OCI-LY1 (cell line): ENCODE results near the gene MYOCOS.

ENCODE experiments used
- H2AFZ ChIP-seq: fragments of 200-600 bp; sonication (generic), shearing (Covaris generic); 2 replicates; pipeline ENCODE4 v1.6.0; 2014; ENCODE audit warnings: antibody characterized with exemption, mild to moderate bottlenecking, low read length
- H3F3A ChIP-seq: fragments of 200-600 bp; sonication (generic), shearing (Covaris generic); 2 replicates; pipeline ENCODE4 v1.6.0; 2014; ENCODE audit warnings: mild to moderate bottlenecking, antibody characterized with exemption, low read length, moderate library complexity; ENCODE audit not compliant: insufficient read depth
- H3K27ac ChIP-seq: fragments of 200-600 bp; sonication (generic); 2 replicates; pipeline ENCODE4 v1.5.1; 2014; ENCODE audit warnings: low read length, mixed run types, mild to moderate bottlenecking, low read depth; ENCODE audit not compliant: poor library complexity, severe bottlenecking
- H3K27me3 ChIP-seq: fragments of 200-600 bp; sonication (generic); 2 replicates; pipeline ENCODE4 v1.6.0; 2014; ENCODE audit warnings: antibody characterized with exemption, mild to moderate bottlenecking, low read length, moderate library complexity; ENCODE audit not compliant: insufficient read depth
- H3K36me3 ChIP-seq: fragments of 200-600 bp; sonication (generic); 2 replicates; pipeline ENCODE4 v1.6.1; 2014; ENCODE audit warnings: mild to moderate bottlenecking, antibody characterized with exemption, low read length, moderate library complexity, mixed read lengths; ENCODE audit not compliant: insufficient read depth
- H3K4me1 ChIP-seq: fragments of 200-600 bp; sonication (generic); 2 replicates; pipeline ENCODE4 v1.5.1; 2014; ENCODE audit warnings: mild to moderate bottlenecking, low read length, moderate library complexity; ENCODE audit not compliant: insufficient read depth, severe bottlenecking
- H3K4me2 ChIP-seq: fragments of 200-600 bp; sonication (generic), shearing (Covaris generic); 2 replicates; pipeline ENCODE4 v1.6.1; 2014; ENCODE audit warnings: low read length
- H3K4me3 ChIP-seq: fragments of 200-600 bp; sonication (generic); 2 replicates; pipeline ENCODE4 v1.5.1; 2014; ENCODE audit warnings: low read length, low read depth, mild to moderate bottlenecking, mixed read lengths; ENCODE audit not compliant: poor library complexity, severe bottlenecking
- H3K79me2 ChIP-seq: fragments of 200-600 bp; shearing (Covaris generic); 2 replicates; pipeline ENCODE4 v1.6.1; 2016; ENCODE audit warnings: mixed run types, low read length, mixed read lengths; ENCODE audit not compliant: insufficient read depth
- H3K9ac ChIP-seq: fragments of 200-600 bp; sonication (generic), shearing (Covaris generic); 2 replicates; pipeline ENCODE4 v1.6.1; 2014; ENCODE audit warnings: mild to moderate bottlenecking, low read length, mixed read lengths
- H3K9me2 ChIP-seq: fragments of 200-600 bp; sonication (generic), shearing (Covaris generic); 2 replicates; pipeline ENCODE4 v1.6.1; 2014; ENCODE audit warnings: low read depth, mild to moderate bottlenecking, low read length, mixed read lengths
- H3K9me3 ChIP-seq: fragments of 200-600 bp; shearing (Covaris generic); 2 replicates; pipeline ENCODE4 v1.6.1; 2014; ENCODE audit warnings: low read length, mixed read lengths
- H4K20me1 ChIP-seq: fragments of 200-600 bp; sonication (generic), shearing (Covaris generic); 2 replicates; pipeline ENCODE4 v1.6.0; 2016; ENCODE audit warnings: mild to moderate bottlenecking, low read length; ENCODE audit not compliant: insufficient read depth
- CTCF ChIP-seq: fragments of 200-600 bp; sonication (generic), shearing (Covaris generic); IDR thresholded peaks from 2 replicates; pipeline ENCODE4 v1.5.1; 2017; ENCODE audit warnings: mild to moderate bottlenecking, antibody characterized with exemption, low read length, moderate library complexity, mixed read lengths
- EZH2 ChIP-seq: fragments of 200-600 bp; sonication (generic), shearing (Covaris generic); IDR thresholded peaks from 2 replicates; pipeline ENCODE4 v1.8.0; 2017; ENCODE audit warnings: borderline replicate concordance, mixed run types, mild to moderate bottlenecking, antibody characterized with exemption, low read length, moderate library complexity, mixed read lengths

The MYOCOS gene

GRCh38 chr1:171628225-171628624 is 6.2 kb downstream of the MYOCOS start:
- no peak overlapping the region for H3K4me3 ChIP-seq
- H3K9me2 ChIP-seq: no peaks in the 10 kb centered on the region
- no peaks in the 10 kb centered on the region for H3K4me1 ChIP-seq
- no peaks in the 10 kb centered on the region for H4K20me1 ChIP-seq
- no peak overlapping the region for H3K27ac ChIP-seq
- H2AFZ ChIP-seq: no peak overlapping the region
- no peaks in the 10 kb centered on the region for H3F3A ChIP-seq
- no peak overlapping the region for H3K4me2 ChIP-seq
- H3K9me3 ChIP-seq: no peaks in the 10 kb centered on the region
- H3K9ac ChIP-seq: no peak overlapping the region
- H3K36me3 ChIP-seq: no peaks in the 10 kb centered on the region
- no peaks in the 10 kb centered on the region for H3K27me3 ChIP-seq
- no peaks in the 10 kb centered on the region for H3K79me2 ChIP-seq
- TF ChIP-seq CTCF (no peak), EZH2 (no peak)

GRCh38 chr1:171635661-171636060 is 13.6 kb downstream of the MYOCOS start:
- Histone ChIP-seq H3K9me2 (no peaks in the 10 kb centered on the region), H4K20me1 (no peaks in the 10 kb centered on the region), H3K9me3 (no peaks in the 10 kb centered on the region), H3F3A (no peaks in the 10 kb centered on the region), H3K4me3 (no peak overlapping the region), H3K4me2 (no peak overlapping the region), H3K79me2 (no peaks in the 10 kb centered on the region), H3K4me1 (no peaks in the 10 kb centered on the region), H3K36me3 (no peaks in the 10 kb centered on the region), H3K27me3 (no peaks in the 10 kb centered on the region), H3K9ac (no peak overlapping the region), H2AFZ (no peak overlapping the region), H3K27ac (no peak overlapping the region)
- TF ChIP-seq EZH2 (no peak), CTCF (no peak)

GRCh38 chr1:171636141-171636540 is 14.1 kb downstream of the MYOCOS start:
- no peak overlapping the region for H3K9ac ChIP-seq
- no peaks in the 10 kb centered on the region for H3K9me3 ChIP-seq
- no peaks in the 10 kb centered on the region for H3K79me2 ChIP-seq
- H3K4me3 ChIP-seq: no peak overlapping the region
- no peaks in the 10 kb centered on the region for H4K20me1 ChIP-seq
- no peaks in the 10 kb centered on the region for H3K36me3 ChIP-seq
- no peaks in the 10 kb centered on the region for H3K27me3 ChIP-seq
- H3K27ac ChIP-seq: no peak overlapping the region
- H2AFZ ChIP-seq: no peak overlapping the region
- H3K9me2 ChIP-seq: no peaks in the 10 kb centered on the region
- no peak overlapping the region for H3K4me2 ChIP-seq
- H3F3A ChIP-seq: no peaks in the 10 kb centered on the region
- H3K4me1 ChIP-seq: no peaks in the 10 kb centered on the region
- TF ChIP-seq CTCF (no peak), EZH2 (no peak)
